Hepatocyte (in vitro differentiated cells): Measurements from ENCODE around the gene MEST. TPM values are rescaled to one million over a fixed set of nuclear protein-coding genes. Genes with fewer than 3 reads are reported as not detected.

Experiments
- DNase-seq: peaks from one replicate; pipeline ENCODE4 v3.0.0-alpha.2; 2016; ENCODE audit warnings: low spot score
- H2AFZ ChIP-seq: fragments of 200-600 bp; sonication (generic); 2 replicates; pipeline ENCODE4 v1.6.0; 2016; ENCODE audit warnings: antibody characterized with exemption, mild to moderate bottlenecking
- H3K27ac ChIP-seq: fragments of 200-600 bp; sonication (generic); 2 replicates; pipeline ENCODE4 v1.5.1; 2016; ENCODE audit warnings: mild to moderate bottlenecking
- H3K27me3 ChIP-seq: fragments of 200-600 bp; sonication (generic); 2 replicates; pipeline ENCODE4 v1.6.1; 2016
- H3K36me3 ChIP-seq: fragments of 200-600 bp; sonication (generic); replicated peaks from 2 replicates; pipeline ENCODE4 v1.5.1; 2016; ENCODE audit warnings: low read depth; ENCODE audit not compliant: insufficient read depth
- H3K4me1 ChIP-seq: fragments of 200-600 bp; sonication (generic); 2 replicates; pipeline ENCODE4 v1.5.1; 2016; ENCODE audit warnings: mild to moderate bottlenecking, moderate library complexity; ENCODE audit not compliant: insufficient read depth
- H3K4me2 ChIP-seq: fragments of 200-600 bp; sonication (generic); 2 replicates; pipeline ENCODE4 v1.6.0; 2016
- H3K4me3 ChIP-seq: fragments of 200-600 bp; sonication (generic); 2 replicates; pipeline ENCODE4 v1.5.1; 2016; ENCODE audit warnings: mild to moderate bottlenecking
- H3K79me2 ChIP-seq: fragments of 200-600 bp; sonication (generic); 2 replicates; pipeline ENCODE4 v1.6.0; 2017; ENCODE audit warnings: mild to moderate bottlenecking
- H3K9me2 ChIP-seq: fragments of 200-600 bp; sonication (generic); replicated peaks from 2 replicates; pipeline ENCODE4 v1.6.0; 2017; ENCODE audit warnings: mild to moderate bottlenecking; ENCODE audit not compliant: insufficient read depth
- H3K9me3 ChIP-seq: fragments of 200-600 bp; sonication (generic); 2 replicates; pipeline ENCODE4 v1.5.1; 2016; ENCODE audit warnings: low read depth, mild to moderate bottlenecking
- H4K20me1 ChIP-seq: fragments of 200-600 bp; sonication (generic); 2 replicates; pipeline ENCODE4 v1.6.0; 2016; ENCODE audit warnings: mild to moderate bottlenecking; ENCODE audit not compliant: insufficient read depth, poor library complexity, severe bottlenecking
- EZH2 ChIP-seq: fragments of 200-600 bp; sonication (generic); IDR thresholded peaks from 2 replicates; pipeline ENCODE4 v1.6.1; 2016; ENCODE audit warnings: antibody characterized with exemption, mild to moderate bottlenecking, borderline replicate concordance
- EZH2phosphoT487 ChIP-seq: fragments of 200-600 bp; sonication (generic); IDR thresholded peaks from one replicate; pipeline ENCODE4 v1.6.1; 2018; ENCODE audit warnings: antibody characterized with exemption, mild to moderate bottlenecking, low read depth, moderate library complexity; ENCODE audit not compliant: unreplicated experiment, severe bottlenecking
- WGBS: methylation state at CpG from one replicate; pipeline ENCODE4 v1.1.6; 2016; ENCODE audit warnings: low lambda C conversion rate; ENCODE audit errors: missing lambda C conversion rate; 5-methylcytosine and 5-hydroxymethylcytosine counted together
- polyA plus RNA-seq: library from polyadenylated mRNA; unstranded; fragments of >200 nt; fragmentation: Nextera tagmentation; extraction: Ambion mirVana; gene quantifications from 2 replicates; pipeline ENCODE4 v1.2.1, GENCODE V29; 2016
- total RNA-seq: library from RNA; depleted of rRNA; stranded (reverse); fragments of >200 nt; gene quantifications from 2 replicates; pipeline ENCODE4 v1.2.3, GENCODE V29; 2014
- TF ChIP-seq, protein P1 (sequence below): fragments of 200-600 bp; sonication (generic); IDR thresholded peaks from 2 replicates; pipeline ENCODE4 v1.5.1; 2016; ENCODE audit warnings: antibody characterized with exemption, mild to moderate bottlenecking; ENCODE audit not compliant: poor library complexity

Gene MEST
- total and polyA plus RNA-seq, 2 experiments from 2014 or later, result 540 to 685 TPM

DNA sequence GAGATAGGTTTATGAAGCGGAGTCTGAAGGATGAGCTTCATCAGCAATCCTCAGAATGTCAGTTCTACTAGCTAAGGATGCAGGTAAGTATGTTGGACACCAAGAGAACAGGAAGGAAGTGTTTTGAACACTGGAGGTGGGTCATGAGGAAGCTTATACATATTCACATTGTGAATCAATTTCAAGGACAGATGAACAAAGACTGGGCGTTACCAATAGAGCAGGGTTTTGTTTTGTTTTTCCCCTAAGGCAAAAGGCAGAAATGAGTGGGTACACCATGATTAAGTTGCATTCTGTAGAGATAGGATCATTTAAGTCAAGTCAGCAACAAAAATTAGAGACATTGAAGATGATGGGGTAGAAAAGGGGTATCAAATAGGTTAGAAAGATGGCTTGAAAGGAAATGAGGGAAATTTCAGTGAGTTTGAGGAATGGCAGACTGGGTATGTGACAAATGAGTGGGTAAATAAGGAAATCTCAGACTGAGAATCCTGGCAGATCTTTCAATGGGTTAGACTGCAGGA, 51.7 kb downstream of the MEST start:
- WGBS, result 98% methylated on average over 2 of the region's 2 CpGs
- H3K36me3 ChIP-seq, result no peaks in the 10 kb centered on the region
- no peak overlapping the region for H3K27ac ChIP-seq
- DNase-seq, result no peak
- H4K20me1 ChIP-seq, result no peaks in the 10 kb centered on the region
- H3K9me3 ChIP-seq, result no peaks in the 10 kb centered on the region
- no peaks in the 10 kb centered on the region for H3K9me2 ChIP-seq
- H3K4me3 ChIP-seq, result no peak overlapping the region
- TF ChIP-seq EZH2phosphoT487 (no peak), EZH2 (no peak)
- TF ChIP-seq, protein P1, sequence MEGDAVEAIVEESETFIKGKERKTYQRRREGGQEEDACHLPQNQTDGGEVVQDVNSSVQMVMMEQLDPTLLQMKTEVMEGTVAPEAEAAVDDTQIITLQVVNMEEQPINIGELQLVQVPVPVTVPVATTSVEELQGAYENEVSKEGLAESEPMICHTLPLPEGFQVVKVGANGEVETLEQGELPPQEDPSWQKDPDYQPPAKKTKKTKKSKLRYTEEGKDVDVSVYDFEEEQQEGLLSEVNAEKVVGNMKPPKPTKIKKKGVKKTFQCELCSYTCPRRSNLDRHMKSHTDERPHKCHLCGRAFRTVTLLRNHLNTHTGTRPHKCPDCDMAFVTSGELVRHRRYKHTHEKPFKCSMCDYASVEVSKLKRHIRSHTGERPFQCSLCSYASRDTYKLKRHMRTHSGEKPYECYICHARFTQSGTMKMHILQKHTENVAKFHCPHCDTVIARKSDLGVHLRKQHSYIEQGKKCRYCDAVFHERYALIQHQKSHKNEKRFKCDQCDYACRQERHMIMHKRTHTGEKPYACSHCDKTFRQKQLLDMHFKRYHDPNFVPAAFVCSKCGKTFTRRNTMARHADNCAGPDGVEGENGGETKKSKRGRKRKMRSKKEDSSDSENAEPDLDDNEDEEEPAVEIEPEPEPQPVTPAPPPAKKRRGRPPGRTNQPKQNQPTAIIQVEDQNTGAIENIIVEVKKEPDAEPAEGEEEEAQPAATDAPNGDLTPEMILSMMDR, result no peak
- H2AFZ ChIP-seq, result no peak overlapping the region
- no peaks in the 10 kb centered on the region for H3K27me3 ChIP-seq
- no peaks in the 10 kb centered on the region for H3K4me1 ChIP-seq
- no peaks in the 10 kb centered on the region for H3K79me2 ChIP-seq
- no peak overlapping the region for H3K4me2 ChIP-seq

DNA sequence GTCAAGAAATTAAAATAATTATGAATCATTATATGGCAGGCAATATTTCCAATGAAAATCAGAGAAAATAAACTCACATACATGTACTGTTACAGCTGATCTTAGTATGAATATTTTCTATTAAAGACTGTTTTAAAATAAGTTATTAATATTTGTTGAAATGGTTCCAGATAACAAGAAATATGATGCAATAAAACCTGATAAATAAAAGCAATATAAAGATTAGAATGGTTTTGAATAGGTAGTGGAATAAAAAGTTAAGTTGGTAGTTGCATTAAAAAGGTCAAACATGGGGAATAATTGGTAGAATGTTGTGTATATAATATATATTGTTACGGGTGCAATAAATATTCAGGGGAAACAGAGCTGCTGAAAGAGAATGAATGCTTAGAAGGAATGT, 52.5 kb downstream of the MEST start:
- no peak overlapping the region for H3K4me3 ChIP-seq
- H4K20me1 ChIP-seq, result no peaks in the 10 kb centered on the region
- TF ChIP-seq EZH2 (no peak), EZH2phosphoT487 (no peak)
- TF ChIP-seq, protein P1, result no peak
- no peak for DNase-seq
- H3K4me1 ChIP-seq, result no peaks in the 10 kb centered on the region
- H2AFZ ChIP-seq, result no peak overlapping the region
- no peaks in the 10 kb centered on the region for H3K9me2 ChIP-seq
- H3K79me2 ChIP-seq, result no peaks in the 10 kb centered on the region
- H3K36me3 ChIP-seq, result no peaks in the 10 kb centered on the region
- H3K27ac ChIP-seq, result no peak overlapping the region
- H3K9me3 ChIP-seq, result no peaks in the 10 kb centered on the region
- H3K27me3 ChIP-seq, result no peaks in the 10 kb centered on the region
- no peak overlapping the region for H3K4me2 ChIP-seq
- 97% methylated on average over 1 of the region's 1 CpG for WGBS

DNA sequence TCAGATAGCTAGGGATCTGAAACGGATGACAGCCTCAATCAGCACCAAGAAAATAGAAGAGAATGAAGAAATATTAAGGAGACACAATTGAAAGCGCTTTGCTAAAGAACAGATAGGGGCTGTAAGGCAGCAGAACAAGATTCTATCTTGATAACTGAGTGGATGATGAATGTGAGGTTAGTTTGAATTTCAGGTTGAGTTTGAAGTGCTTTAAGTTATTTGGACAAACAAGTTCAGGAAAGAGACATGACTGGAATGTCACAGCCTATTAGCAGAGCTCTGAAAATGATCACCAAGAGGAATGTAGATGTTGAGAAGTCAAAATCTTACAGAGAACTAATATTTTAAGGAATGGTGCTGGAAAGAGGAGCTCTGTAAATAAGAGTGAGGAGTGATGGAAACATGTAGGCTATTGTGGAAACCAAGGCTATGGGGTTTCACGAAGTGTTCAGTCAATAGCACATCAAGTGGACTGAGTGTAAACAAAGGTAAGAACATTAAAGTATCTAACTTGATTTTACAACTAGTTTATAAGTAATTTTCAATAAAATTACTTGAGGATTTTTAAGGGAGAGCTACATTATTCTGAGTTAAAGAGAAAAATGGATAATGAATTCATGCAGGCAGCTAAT, 61.6 kb downstream of the MEST start:
- H2AFZ ChIP-seq, result no peak overlapping the region
- H3K4me3 ChIP-seq, result no peak overlapping the region
- H3K4me2 ChIP-seq, result no peak overlapping the region
- TF ChIP-seq EZH2 (no peak), EZH2phosphoT487 (no peak)
- TF ChIP-seq, protein P1, result no peak
- H3K27me3 ChIP-seq, result no peaks in the 10 kb centered on the region
- H3K79me2 ChIP-seq, result no peaks in the 10 kb centered on the region
- H3K27ac ChIP-seq, result no peak overlapping the region
- 85% methylated on average over 3 of the region's 3 CpGs for WGBS
- H4K20me1 ChIP-seq, result no peaks in the 10 kb centered on the region
- H3K36me3 ChIP-seq, result no peaks in the 10 kb centered on the region
- no peaks in the 10 kb centered on the region for H3K9me3 ChIP-seq
- no peaks in the 10 kb centered on the region for H3K9me2 ChIP-seq
- DNase-seq, result no peak
- no peaks in the 10 kb centered on the region for H3K4me1 ChIP-seq
